GM18951 (cell line): ENCODE measurements around the gene FAM111A.

Source experiments
- POLR2A ChIP-seq: IDR thresholded peaks from 4 replicates; pipeline ENCODE4 v1.6.1; 2011; ENCODE audit warnings: mild to moderate bottlenecking; ENCODE audit not compliant: insufficient read length, insufficient read depth; ENCODE audit errors: extremely low read depth
- in situ Hi-C: fragments of 300-500 bp; cut with MboI; formaldehyde crosslinking; loops from one replicate; pipeline ENCODE4 v1.12.0; 2022; ENCODE audit warnings: low sequenced_read_pairs, mixed read lengths, inconsistent platforms; ENCODE audit not compliant: unreplicated experiment

FAM111A gene

GRCh38 chr11:59154610-59155009 lies 12.0 kb downstream of the FAM111A start:
- TF ChIP-seq POLR2A, result no peak
- in situ Hi-C loops, result loop anchor here (10.0 kb wide), 1 partner anchor 190 kb away; no protein-coding TSS in a partner anchor

GRCh38 chr11:59157433-59157832 lies 14.8 kb downstream of the FAM111A start:
- no peak for TF ChIP-seq POLR2A
- in situ Hi-C loops, result loop anchor here (10.0 kb wide), 1 partner anchor 193 kb away; no protein-coding TSS in a partner anchor

GRCh38 chr11:59158206-59159068 lies 15.8 kb downstream of the FAM111A start:
- in situ Hi-C loops, result loop anchor here (10.0 kb wide), 1 partner anchor 194 kb away; no protein-coding TSS in a partner anchor
- TF ChIP-seq POLR2A, result no peak

- in situ Hi-C loops, result no loop called here
- TF ChIP-seq POLR2A, result no peak
These were observed 21.4 kb downstream of the FAM111A start for GRCh38 chr11:59164028-59164427.

- peak; percentile 45 for TF ChIP-seq POLR2A
- in situ Hi-C loops, result loop anchor here (5.0 kb wide), 1 partner anchor 36 kb away; no protein-coding TSS in a partner anchor
These were observed 29.1 kb downstream of the FAM111A start, which contains the start of gene DTX4 for GRCh38 chr11:59171508-59172322. Gene DTX4 (plus strand): TSS chr11:59172132. CDS start chr11:59172596, 464 bp downstream.

GRCh38 chr11:59172345-59173079 lies 29.9 kb downstream of the FAM111A start:
- in situ Hi-C loops, result loop anchor here (5.0 kb wide), 1 partner anchor 35 kb away; no protein-coding TSS in a partner anchor

GRCh38 chr11:59173080-59173963 lies 30.7 kb downstream of the FAM111A start:
- in situ Hi-C loops, result loop anchor here (5.0 kb wide), 1 partner anchor 34 kb away; no protein-coding TSS in a partner anchor
- no peak for TF ChIP-seq POLR2A

More at GRCh38 chr11:59172345-59173079, 29.9 kb downstream of the FAM111A start:
- TF ChIP-seq POLR2A, result peak; percentile 49

GRCh38 chr11:59173964-59174663 lies 31.5 kb downstream of the FAM111A start:
- in situ Hi-C loops, result loop anchor here (5.0 kb wide), 1 partner anchor 33 kb away; no protein-coding TSS in a partner anchor
- no peak for TF ChIP-seq POLR2A

- in situ Hi-C loops, result loop anchor here (5.0 kb wide), 1 partner anchor 33 kb away; no protein-coding TSS in a partner anchor
These were observed 32.0 kb downstream of the FAM111A start for GRCh38 chr11:59174664-59175033.

GRCh38 chr11:59175091-59175501 lies 32.4 kb downstream of the FAM111A start:
- in situ Hi-C loops, result no loop called here
- no peak for TF ChIP-seq POLR2A

More at GRCh38 chr11:59174664-59175033, 32.0 kb downstream of the FAM111A start:
- no peak for TF ChIP-seq POLR2A

GRCh38 chr11:59176330-59176729 lies 33.7 kb downstream of the FAM111A start:
- no peak for TF ChIP-seq POLR2A
- in situ Hi-C loops, result no loop called here

GRCh38 chr11:59178402-59178801 lies 35.7 kb downstream of the FAM111A start:
- in situ Hi-C loops, result no loop called here
- no peak for TF ChIP-seq POLR2A
